ENCODE data around the gene NAALADL2.

DNA sequence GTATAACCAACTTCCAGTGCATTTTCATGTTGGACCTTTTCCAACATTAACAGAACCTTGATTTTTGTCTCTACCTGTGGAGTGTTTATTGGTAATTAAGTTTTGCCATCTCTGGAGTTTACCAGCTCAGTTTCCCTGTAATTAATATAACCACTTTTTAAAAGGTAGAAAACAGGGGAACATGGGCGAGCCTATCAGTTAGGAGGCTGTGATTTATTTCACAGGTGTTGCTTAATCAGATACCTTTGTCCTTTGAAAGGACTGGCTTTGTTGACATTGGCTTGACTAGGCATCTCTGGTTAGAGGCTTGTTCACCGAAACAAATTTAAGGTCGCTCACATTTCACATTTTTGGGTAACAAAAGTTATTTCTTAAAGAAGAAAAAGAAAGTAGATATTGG lies 622 bp downstream of the NAALADL2 start:
- TF ChIP-seq TAF1 (IDR thresholded peaks at IDR 0.05; ENCODE audit: low read depth) (no peak), EP300 (conservative IDR thresholded peaks at IDR 0.05; ENCODE audit: poor library complexity, severe bottlenecking) (no peak), EZH2 (IDR thresholded peaks at IDR 0.05; ENCODE audit: borderline replicate concordance, insufficient read depth, low read length, poor library complexity, severe bottlenecking) (no peak), SMC3 (conservative IDR thresholded peaks at IDR 0.05; ENCODE audit: poor library complexity) (no peak), MXI1 (conservative IDR thresholded peaks at IDR 0.05; ENCODE audit: poor library complexity, severe bottlenecking) (no peak), POLR2AphosphoS5 (IDR thresholded peaks at IDR 0.05) (no peak)
- TF ChIP-seq, protein P1, sequence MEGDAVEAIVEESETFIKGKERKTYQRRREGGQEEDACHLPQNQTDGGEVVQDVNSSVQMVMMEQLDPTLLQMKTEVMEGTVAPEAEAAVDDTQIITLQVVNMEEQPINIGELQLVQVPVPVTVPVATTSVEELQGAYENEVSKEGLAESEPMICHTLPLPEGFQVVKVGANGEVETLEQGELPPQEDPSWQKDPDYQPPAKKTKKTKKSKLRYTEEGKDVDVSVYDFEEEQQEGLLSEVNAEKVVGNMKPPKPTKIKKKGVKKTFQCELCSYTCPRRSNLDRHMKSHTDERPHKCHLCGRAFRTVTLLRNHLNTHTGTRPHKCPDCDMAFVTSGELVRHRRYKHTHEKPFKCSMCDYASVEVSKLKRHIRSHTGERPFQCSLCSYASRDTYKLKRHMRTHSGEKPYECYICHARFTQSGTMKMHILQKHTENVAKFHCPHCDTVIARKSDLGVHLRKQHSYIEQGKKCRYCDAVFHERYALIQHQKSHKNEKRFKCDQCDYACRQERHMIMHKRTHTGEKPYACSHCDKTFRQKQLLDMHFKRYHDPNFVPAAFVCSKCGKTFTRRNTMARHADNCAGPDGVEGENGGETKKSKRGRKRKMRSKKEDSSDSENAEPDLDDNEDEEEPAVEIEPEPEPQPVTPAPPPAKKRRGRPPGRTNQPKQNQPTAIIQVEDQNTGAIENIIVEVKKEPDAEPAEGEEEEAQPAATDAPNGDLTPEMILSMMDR (IDR thresholded peaks at IDR 0.05; ENCODE audit: poor library complexity, severe bottlenecking): no peak
